Putamen (tissue), 1 donor: Measurements from ENCODE around the gene OR6B3.

Source experiments
- DNase-seq: peaks from one replicate; pipeline ENCODE4 v3.0.0-alpha.2; 2016; ENCODE audit warnings: low spot score

Gene OR6B3

DNA sequence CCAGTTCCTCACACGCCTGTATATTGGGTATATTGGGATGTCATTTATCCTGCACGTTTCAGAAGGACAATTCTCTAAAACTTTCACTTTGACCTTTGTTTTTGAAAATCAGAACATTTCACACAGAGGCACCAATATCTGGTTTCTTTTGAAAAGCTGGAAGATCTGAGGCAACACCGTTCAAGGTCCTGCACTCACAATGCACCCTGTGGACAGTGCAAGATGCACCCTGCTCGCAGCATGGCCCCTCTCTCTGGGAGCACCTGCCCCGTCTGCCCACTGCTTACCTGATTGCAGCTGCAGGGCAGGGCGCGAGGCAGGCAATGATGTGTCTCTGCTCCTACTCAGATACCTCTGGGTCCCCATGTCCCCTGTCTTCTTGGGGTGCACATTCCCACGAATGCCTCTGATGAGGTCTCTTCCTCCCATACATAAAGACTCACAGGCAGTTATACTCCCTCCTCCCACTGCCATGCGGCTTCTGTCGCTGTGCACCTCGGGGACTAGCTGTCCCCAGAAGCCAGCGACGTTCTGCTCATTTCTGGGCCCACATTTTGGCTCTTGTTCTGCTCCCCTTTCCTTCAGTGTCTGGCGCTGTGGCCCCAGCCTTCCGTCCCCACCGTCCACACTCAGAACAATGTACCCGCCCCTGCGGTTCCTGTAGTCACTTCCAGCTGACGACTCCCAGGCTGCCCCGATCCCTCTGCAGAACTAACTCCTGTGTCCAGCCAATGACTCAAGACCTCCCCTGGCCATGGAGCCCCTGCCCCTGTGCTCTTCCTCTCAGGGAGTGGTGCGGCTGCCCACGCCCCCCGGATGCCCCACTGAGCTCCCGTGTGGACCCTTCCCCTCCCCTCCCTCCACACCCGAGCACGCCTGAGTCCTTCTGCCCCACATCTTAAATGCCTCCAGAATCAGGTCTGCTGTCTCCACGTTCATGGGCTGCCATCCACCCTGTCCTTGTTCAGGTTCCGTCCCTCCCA is at the start of gene OR6B3:
Gene OR6B3, minus strand, starts transcription at position 349 of the 983 bp plus-strand sequence.
- no peak for DNase-seq

- DNase-seq, result no peak
Measured at GRCh38 chr2:240098349-240098748, 45.0 kb upstream of the OR6B3 start.

GRCh38 chr2:240095556-240096523 is 42.5 kb upstream of the OR6B3 start:
- no peak for DNase-seq

- no peak for DNase-seq
Measured at GRCh38 chr2:240089306-240089705, 36.0 kb upstream of the OR6B3 start.

GRCh38 chr2:240086563-240086962 is 33.2 kb upstream of the OR6B3 start:
- no peak for DNase-seq

GRCh38 chr2:240078631-240079030 is 25.3 kb upstream of the OR6B3 start:
- no peak for DNase-seq

- DNase-seq, result no peak
Measured at GRCh38 chr2:240077442-240077841, 24.1 kb upstream of the OR6B3 start.

DNA sequence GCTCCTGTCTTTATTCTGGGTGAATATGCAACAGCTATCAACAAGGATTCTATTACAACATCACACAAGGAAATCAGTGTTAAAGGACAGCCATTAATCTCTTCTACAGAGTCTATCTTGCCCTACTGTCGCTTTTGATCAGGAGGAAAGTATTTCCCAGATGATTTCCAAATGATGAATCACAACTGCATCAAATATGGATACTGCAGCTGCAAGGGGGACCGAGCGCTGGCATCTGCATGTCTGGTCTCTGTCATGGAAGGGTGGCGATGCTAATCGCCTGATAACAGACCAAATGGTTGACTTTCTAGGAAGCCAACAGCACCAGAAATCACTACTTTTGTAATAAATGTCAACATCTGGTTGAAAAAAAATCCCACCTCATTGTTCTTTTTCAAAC is 21.2 kb upstream of the OR6B3 start:
- no peak for DNase-seq

DNA sequence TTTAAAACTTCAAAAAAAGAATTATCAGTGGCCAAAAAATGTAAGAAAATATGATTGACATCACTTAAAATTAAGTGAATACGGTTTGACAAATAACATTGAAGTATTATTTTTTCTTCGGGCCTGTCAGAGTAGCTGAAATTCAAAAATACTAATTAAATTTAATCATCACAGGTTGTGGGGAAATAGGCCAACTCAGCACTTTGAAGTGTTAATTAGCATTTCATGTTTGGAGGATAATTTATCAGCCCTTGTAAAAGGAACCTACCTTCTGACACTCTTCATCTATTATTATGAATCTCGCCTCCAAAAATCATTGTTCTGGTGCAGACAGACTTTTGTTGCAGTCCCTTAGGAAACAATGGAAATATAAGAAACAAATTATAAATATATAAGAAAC is 17.6 kb upstream of the OR6B3 start:
- DNase-seq, result no peak

GRCh38 chr2:240069829-240070228 is 16.5 kb upstream of the OR6B3 start:
- DNase-seq, result no peak

- no peak for DNase-seq
Measured at GRCh38 chr2:240068193-240068592, 14.9 kb upstream of the OR6B3 start.

DNA sequence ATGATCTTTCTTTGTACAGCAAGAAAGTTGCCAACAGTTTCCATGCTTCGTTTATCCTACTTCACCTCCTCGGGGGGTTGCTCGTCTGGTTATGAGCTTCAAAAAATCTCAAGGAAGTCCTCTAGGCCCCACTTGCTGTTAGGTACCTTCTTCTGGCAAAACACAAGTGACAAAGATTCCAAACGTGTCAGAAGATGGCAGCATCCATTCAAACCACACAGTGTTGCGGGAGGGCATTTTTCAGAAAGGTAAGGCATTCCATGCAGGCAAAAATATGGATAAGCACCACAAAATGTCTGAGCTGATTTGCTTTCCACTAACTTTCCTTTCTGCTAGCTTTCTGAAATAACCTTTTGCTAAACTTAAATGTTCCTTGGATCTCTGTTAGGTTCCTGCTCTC is 13.2 kb upstream of the OR6B3 start:
- no peak for DNase-seq

- no peak for DNase-seq
Measured at GRCh38 chr2:240064898-240065297, 11.6 kb upstream of the OR6B3 start.

DNA sequence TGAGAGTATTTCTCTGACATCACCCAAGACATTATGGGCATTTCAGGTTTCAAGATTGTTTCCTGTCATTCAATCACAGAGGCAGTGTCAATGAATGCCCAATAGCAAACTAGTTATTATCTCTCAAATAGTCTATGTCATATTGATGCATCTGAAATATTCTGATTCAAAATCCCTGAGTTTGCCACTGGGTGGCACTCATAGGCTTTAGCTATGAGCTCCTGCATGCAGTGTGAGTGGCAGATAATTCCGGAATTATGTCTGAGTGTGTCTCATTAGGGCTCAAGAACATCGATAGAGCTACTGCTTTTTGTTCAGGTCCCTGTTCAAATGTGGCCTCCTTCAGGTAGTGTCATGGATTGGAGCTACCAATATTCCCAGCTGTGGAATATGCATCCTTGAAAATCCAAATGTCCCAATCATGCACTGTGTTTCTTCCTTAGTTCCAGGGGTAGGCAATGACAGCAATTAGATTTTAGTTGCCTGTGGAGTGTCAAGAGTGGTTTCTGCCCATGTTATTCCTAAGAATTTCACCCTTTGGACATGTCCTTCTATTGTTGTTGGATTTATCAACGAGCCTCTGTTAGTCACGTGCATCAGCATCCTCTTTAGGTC is 7.8 kb upstream of the OR6B3 start:
- DNase-seq, result peak; percentile 66

GRCh38 chr2:240056678-240057077 is 3.4 kb upstream of the OR6B3 start:
- DNase-seq, result no peak

- DNase-seq, result no peak
Measured at GRCh38 chr2:240055177-240055917, 2.0 kb upstream of the OR6B3 start.

- DNase-seq, result no peak
Measured at GRCh38 chr2:240052524-240052923, 797 bp downstream of the OR6B3 start.

DNA sequence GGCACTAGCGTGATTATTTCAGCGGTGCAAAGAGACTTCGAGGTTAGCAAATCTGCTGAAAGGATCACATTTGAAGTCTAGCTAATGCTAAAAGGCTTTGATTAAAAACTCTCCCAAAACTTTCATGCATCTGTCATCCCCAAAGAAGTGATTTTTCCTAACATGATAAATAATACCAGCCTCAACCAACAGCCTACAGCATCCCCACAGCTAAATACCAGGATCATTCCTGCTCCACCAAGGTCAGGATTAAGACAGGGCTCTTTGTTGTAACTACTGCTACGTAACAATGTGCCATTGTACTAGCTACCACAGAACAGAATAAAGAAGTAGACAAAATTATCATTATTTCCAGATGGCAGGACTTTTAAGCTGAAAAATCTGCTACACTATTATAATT is 1.6 kb downstream of the OR6B3 start:
- DNase-seq, result peak; percentile 84

GRCh38 chr2:240050278-240050677 is 3.0 kb downstream of the OR6B3 start:
- no peak for DNase-seq

DNA sequence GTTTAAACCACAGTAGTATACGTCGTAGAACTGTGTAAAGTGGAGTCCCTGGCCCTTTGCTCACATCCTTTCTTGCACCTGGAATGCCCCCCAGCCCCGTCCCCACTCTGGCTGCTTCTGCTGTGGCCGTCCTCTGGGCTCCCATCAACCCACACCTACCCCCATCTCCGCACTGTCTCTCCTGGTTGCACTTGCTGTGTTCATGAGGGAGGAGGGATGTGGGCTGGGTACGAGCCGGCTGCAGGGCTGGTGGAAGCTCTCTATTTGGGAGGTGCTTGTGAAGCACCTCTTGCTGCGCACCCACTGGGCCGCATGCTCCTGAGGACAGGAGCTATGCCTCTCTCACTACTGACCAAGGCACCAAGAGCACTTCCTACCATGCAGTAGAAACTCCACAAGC is 5.1 kb downstream of the OR6B3 start:
- DNase-seq, result no peak

DNA sequence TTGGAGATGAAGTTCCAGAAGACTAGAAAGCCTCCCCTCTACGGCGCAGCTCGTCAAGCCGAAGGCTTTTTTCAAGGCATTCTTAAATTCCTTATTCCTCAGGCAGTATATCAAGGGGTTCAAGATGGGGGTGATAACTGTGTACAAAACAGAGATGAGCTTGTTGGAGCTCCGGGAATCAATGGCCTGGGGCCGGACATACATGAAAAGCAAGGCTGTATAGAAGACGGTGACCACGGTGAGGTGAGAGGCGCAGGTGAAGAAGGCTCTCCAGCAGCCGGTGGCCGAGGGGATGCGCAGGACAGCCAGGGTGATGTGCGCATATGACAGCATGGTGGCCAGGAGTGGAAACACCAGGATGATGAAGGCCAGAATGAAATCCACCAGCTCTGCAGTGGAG is 8.2 kb downstream of the OR6B3 start:
- DNase-seq, result no peak
